HCT116 (cell line): Measurements from ENCODE around the gene ARHGEF18. TPM values are rescaled to one million over a fixed set of nuclear protein-coding genes. Genes with fewer than 3 reads are reported as not detected.

Source experiments
- ATAC-seq: fragments of 200-7000 bp; cut with Tn5 transposase; 2 replicates; pipeline ENCODE4 v1.9.1; 2020; ENCODE audit warnings: mild to moderate bottlenecking, moderate library complexity
- BruUV-seq: library from RNA; stranded (reverse); fragments of 400-500 nt; replicated peaks from 2 replicates; lab custom pipeline; 2021; lab: Mats Ljungman, UMichigan
- CTCF ChIA-PET: fragments of 300-600 bp; sonication (Branson Sonifier 250); formaldehyde crosslinking; loops from one replicate; lab custom pipeline; 2021; ENCODE audit warnings: antibody characterized with exemption; lab: Charles Lee
- POLR2A ChIA-PET: fragments of 300-600, 350-600 bp; sonication (Branson Sonifier 250); formaldehyde crosslinking; loops from one replicate; lab custom pipeline; 2021; ENCODE audit warnings: antibody characterized with exemption; lab: Charles Lee
- RAD21 ChIA-PET, 2 experiments: fragments of 300-600 bp; sonication (Branson Sonifier 250); formaldehyde crosslinking; loops; one replicate each; lab custom pipeline; 2023; ENCODE audit warnings: low total read pairs in 2 of 2; ENCODE audit not compliant: uncharacterized antibody in 2 of 2, unreplicated experiment in 2 of 2, low non-redundant PET in 1 of 2; lab: Charles Lee
- DNase-seq: peaks from one replicate; pipeline ENCODE4 v3.0.0-alpha.2; 2010; ENCODE audit warnings: low read depth, low spot score
- H2AFZ ChIP-seq: fragments of 200-600 bp; shearing (Covaris generic), sonication (generic); 2 replicates; pipeline ENCODE4 v1.6.1; 2017; ENCODE audit warnings: low read depth, mixed run types, mixed read lengths, antibody characterized with exemption, low read length; ENCODE audit not compliant: poor library complexity, severe bottlenecking
- H3K27ac ChIP-seq: 2 replicates; pipeline ENCODE4 v1.5.1; 2012; ENCODE audit warnings: low read depth, low read length
- H3K27me3 ChIP-seq: fragments of 200-600 bp; sonication (generic); 2 replicates; pipeline ENCODE4 v1.6.1; 2016; ENCODE audit warnings: mixed run types, low read length, mixed read lengths; ENCODE audit not compliant: insufficient read depth
- H3K36me3 ChIP-seq, 2 experiments: fragments of 200-500 bp in 1 of 2; fragments of 200-600 bp in 1 of 2; sonication (Bioruptor generic) in 1 of 2; sonication (generic) in 1 of 2; 2 replicates each; pipeline versions ENCODE4 v1.5.1 to v1.6.1; 2014 to 2016; ENCODE audit warnings: low read length in 2 of 2, inconsistent platforms in 1 of 2, mixed read lengths in 1 of 2, mixed run types in 1 of 2; ENCODE audit not compliant: insufficient read depth in 2 of 2, control insufficient read depth in 1 of 2
- H3K4me1 ChIP-seq, 2 experiments: fragments of 200-600 bp in 1 of 2; sonication (generic) in 1 of 2; 2 replicates each; pipeline versions ENCODE4 v1.5.1 to v1.6.1; 2012 to 2017; ENCODE audit warnings: low read length in 2 of 2, inconsistent platforms in 1 of 2, mild to moderate bottlenecking in 1 of 2, mixed read lengths in 1 of 2, mixed run types in 1 of 2, moderate library complexity in 1 of 2; ENCODE audit not compliant: insufficient read depth in 2 of 2, control insufficient read depth in 1 of 2
- H3K4me2 ChIP-seq: fragments of 200-600 bp; sonication (generic); 2 replicates; pipeline ENCODE4 v1.6.1; 2017; ENCODE audit warnings: mixed run types, low read length, mixed read lengths
- H3K4me3 ChIP-seq, 2 experiments: fragments of 200-600 bp in 1 of 2; sonication (generic) in 1 of 2; replicated peaks in 1 of 2; 2 replicates each; pipeline ENCODE4 v1.5.1; 2011 to 2016; ENCODE audit warnings: low read length in 2 of 2, control low read depth in 1 of 2, low read depth in 1 of 2, mild to moderate bottlenecking in 1 of 2, mixed read lengths in 1 of 2, mixed run types in 1 of 2
- H3K79me2 ChIP-seq: fragments of 200-600 bp; sonication (generic); 2 replicates; pipeline ENCODE4 v1.6.1; 2017; ENCODE audit warnings: mild to moderate bottlenecking, mixed run types, low read length, moderate library complexity, mixed read lengths; ENCODE audit not compliant: insufficient read depth
- H3K9ac ChIP-seq: fragments of 200-600 bp; sonication (generic); 2 replicates; pipeline ENCODE4 v1.6.1; 2016; ENCODE audit warnings: low read length, mixed read lengths
- H3K9me2 ChIP-seq: fragments of 200-600 bp; sonication (generic), shearing (Covaris generic); 2 replicates; pipeline ENCODE4 v1.6.1; 2017; ENCODE audit warnings: mixed run types, mild to moderate bottlenecking, moderate library complexity; ENCODE audit not compliant: insufficient read depth
- H3K9me3 ChIP-seq, 2 experiments: fragments of 200-500 bp in 1 of 2; fragments of 200-600 bp in 1 of 2; sonication (Bioruptor generic) in 1 of 2; sonication (generic) in 1 of 2; 2 replicates each; pipeline ENCODE4 v1.6.1; 2014 to 2017; ENCODE audit warnings: low read length in 2 of 2, mixed read lengths in 2 of 2, inconsistent platforms in 1 of 2, low read depth in 1 of 2, mild to moderate bottlenecking in 1 of 2, mixed run types in 1 of 2, moderate library complexity in 1 of 2; ENCODE audit not compliant: control insufficient read depth in 1 of 2, insufficient read depth in 1 of 2
- H4K20me1 ChIP-seq: fragments of 200-600 bp; sonication (generic), shearing (Covaris generic); 2 replicates; pipeline ENCODE4 v1.6.1; 2017; ENCODE audit warnings: mixed run types, mild to moderate bottlenecking, moderate library complexity; ENCODE audit not compliant: insufficient read depth
- CBX3 ChIP-seq: IDR thresholded peaks from 2 replicates; pipeline ENCODE4 v1.6.1; 2012; ENCODE audit warnings: low read depth
- CEBPB ChIP-seq: IDR thresholded peaks from 2 replicates; pipeline ENCODE4 v1.6.1; 2012; ENCODE audit warnings: low read depth
- EGR1 ChIP-seq: IDR thresholded peaks from 2 replicates; pipeline ENCODE4 v1.6.1; 2012; ENCODE audit warnings: low read depth
- ELF1 ChIP-seq: IDR thresholded peaks from 2 replicates; pipeline ENCODE4 v1.6.1; 2012; ENCODE audit warnings: low read depth, borderline replicate concordance
- JUND ChIP-seq: IDR thresholded peaks from 2 replicates; pipeline ENCODE4 v1.6.1; 2012
- POLR2A ChIP-seq: IDR thresholded peaks from 2 replicates; pipeline ENCODE4 v1.7.0; 2011; ENCODE audit warnings: borderline replicate concordance; ENCODE audit not compliant: insufficient read depth, insufficient read length; ENCODE audit errors: extremely low read depth
- POLR2AphosphoS5 ChIP-seq: IDR thresholded peaks from 2 replicates; pipeline ENCODE4 v1.6.1; 2011; ENCODE audit warnings: mild to moderate bottlenecking, low read depth, low read length, moderate library complexity
- SIN3A ChIP-seq: IDR thresholded peaks from 2 replicates; pipeline ENCODE4 v1.6.1; 2012; ENCODE audit warnings: low read depth
- SP1 ChIP-seq: IDR thresholded peaks from 2 replicates; pipeline ENCODE4 v1.6.1; 2012; ENCODE audit warnings: low read depth
- YY1 ChIP-seq: IDR thresholded peaks from 2 replicates; pipeline ENCODE4 v1.6.1; 2011; ENCODE audit warnings: low read length, low read depth, moderate library complexity, mild to moderate bottlenecking; ENCODE audit not compliant: insufficient replicate concordance; ENCODE audit errors: extremely low read depth
- ZFX ChIP-seq: fragments of 450-650 bp; IDR thresholded peaks from 2 replicates; pipeline ENCODE4 v1.6.1; 2017
- ZNF274 ChIP-seq: fragments of 200-500 bp; sonication (Bioruptor generic); IDR thresholded peaks from 2 replicates; pipeline ENCODE4 v1.6.1; 2014; ENCODE audit warnings: mild to moderate bottlenecking, low read depth, low read length, inconsistent platforms
- intact Hi-C: fragments of 100-400 bp; cut with micrococcal nuclease; formaldehyde crosslinking; loops from 2 replicates; pipeline ENCODE4 v1.10.0; 2022
- total RNA-seq: library from RNA; stranded (reverse); gene quantifications from one replicate; pipeline ENCODE4 v1.2.1, GENCODE V29; 2021; ENCODE audit not compliant: unreplicated experiment

ARHGEF18 gene
- total RNA-seq, 1 experiment from 2014 or later, result 32.2 TPM

GRCh38 chr19:7393939-7394730 lies 45.4 kb downstream of the ARHGEF18 start:
- no peaks in the 10 kb centered on the region for H3K36me3 ChIP-seq
- peak overlapping the region; percentile 75 to 84 for H3K4me3 ChIP-seq
- ATAC-seq (no peak), DNase-seq (no peak)
- POLR2A ChIA-PET, result no interaction called here
- H3K79me2 ChIP-seq, result peaks cover 38% of the 10 kb centered on the region
- CTCF ChIA-PET, result interaction anchor here (0.9 kb wide), 1 partner anchor 174 kb away, joined by 3 read pairs; no protein-coding TSS in a partner anchor
- no peak overlapping the region for H2AFZ ChIP-seq
- BruUV-seq, result no TSS peak
- TF ChIP-seq POLR2A (no peak), EGR1 (no peak), CEBPB (no peak), JUND (no peak)
- H3K27ac ChIP-seq, result peak overlapping the region; percentile 74; the same call in 1 of the 2 replicates
- intact Hi-C loops, result loop anchor here (5.0 kb wide), 1 partner anchor 103 kb away; a partner anchor contains a TSS
- H4K20me1 ChIP-seq, result no peaks in the 10 kb centered on the region
- peak overlapping the region; percentile 96 for H3K4me2 ChIP-seq
- H3K9ac ChIP-seq, result peak overlapping the region; percentile 84
- RAD21 ChIA-PET, result interaction anchor here in 1 of 2 experiments (0.6 kb wide), 1 partner anchor 405 kb away, joined by 7 read pairs; no protein-coding TSS in a partner anchor
- H3K27me3 ChIP-seq, result no peaks in the 10 kb centered on the region
- peaks cover 47 to 75% of the 10 kb centered on the region in 2 experiments for H3K4me1 ChIP-seq
- H3K9me2 ChIP-seq, result no peaks in the 10 kb centered on the region
- H3K9me3 ChIP-seq, result no peaks in the 10 kb centered on the region

GRCh38 chr19:7394731-7395359 lies 46.1 kb downstream of the ARHGEF18 start:
- Histone ChIP-seq H3K4me1 (peaks cover 48 to 76% of the 10 kb centered on the region in 2 experiments), H3K27me3 (no peaks in the 10 kb centered on the region), H3K36me3 (no peaks in the 10 kb centered on the region)

More at GRCh38 chr19:7394731-7395359, 46.1 kb downstream of the ARHGEF18 start:
- Histone ChIP-seq H3K9me3 (no peaks in the 10 kb centered on the region), H2AFZ (no peak overlapping the region), H3K27ac (peak overlapping the region; percentile 74), H3K9me2 (no peaks in the 10 kb centered on the region), H3K4me2 (peak overlapping the region; percentile 96)
- ChIA-PET POLR2A (no interaction called here), CTCF (interaction anchor here (0.9 kb wide), 1 partner anchor 173 kb away, joined by 3 read pairs; no protein-coding TSS in a partner anchor)
- peak; percentile 65 for ATAC-seq
- intact Hi-C loops, result loop anchor here (5.0 kb wide), 1 partner anchor 102 kb away; a partner anchor contains a TSS
- TF ChIP-seq ZNF274, result no peak
- TF ChIP-seq ZFX, result peak; percentile 28; the same call in 1 of the 2 replicates
- TF ChIP-seq EGR1, result peak; percentile 71
- TF ChIP-seq ELF1, result peak; percentile 94; the same call in 1 of the 2 replicates
- TF ChIP-seq SIN3A, result peak; percentile 75
- no peak for TF ChIP-seq CBX3
- no peak for TF ChIP-seq POLR2A
- peak; percentile 78 for TF ChIP-seq SP1
- peak; percentile 23 for TF ChIP-seq YY1
- TF ChIP-seq POLR2AphosphoS5, result peak; percentile 90
- TF ChIP-seq, all 23 proteins: peak for 7
- Histone ChIP-seq H3K9ac (peak overlapping the region; percentile 84), H3K4me3 (peak overlapping the region; percentile 75 to 84), H4K20me1 (no peaks in the 10 kb centered on the region), H3K79me2 (peaks cover 43% of the 10 kb centered on the region)
- BruUV-seq, result no TSS peak
- DNase-seq, result peak; percentile 69
- RAD21 ChIA-PET, result interaction anchor here in 1 of 2 experiments (0.6 kb wide), 1 partner anchor 405 kb away, joined by 7 read pairs; no protein-coding TSS in a partner anchor
